ENCODE measurements around the gene CALML6.
A peak's percentile ranks its signal among the peaks of the same experiment; 100 is the strongest.

The CALML6 gene

DNA sequence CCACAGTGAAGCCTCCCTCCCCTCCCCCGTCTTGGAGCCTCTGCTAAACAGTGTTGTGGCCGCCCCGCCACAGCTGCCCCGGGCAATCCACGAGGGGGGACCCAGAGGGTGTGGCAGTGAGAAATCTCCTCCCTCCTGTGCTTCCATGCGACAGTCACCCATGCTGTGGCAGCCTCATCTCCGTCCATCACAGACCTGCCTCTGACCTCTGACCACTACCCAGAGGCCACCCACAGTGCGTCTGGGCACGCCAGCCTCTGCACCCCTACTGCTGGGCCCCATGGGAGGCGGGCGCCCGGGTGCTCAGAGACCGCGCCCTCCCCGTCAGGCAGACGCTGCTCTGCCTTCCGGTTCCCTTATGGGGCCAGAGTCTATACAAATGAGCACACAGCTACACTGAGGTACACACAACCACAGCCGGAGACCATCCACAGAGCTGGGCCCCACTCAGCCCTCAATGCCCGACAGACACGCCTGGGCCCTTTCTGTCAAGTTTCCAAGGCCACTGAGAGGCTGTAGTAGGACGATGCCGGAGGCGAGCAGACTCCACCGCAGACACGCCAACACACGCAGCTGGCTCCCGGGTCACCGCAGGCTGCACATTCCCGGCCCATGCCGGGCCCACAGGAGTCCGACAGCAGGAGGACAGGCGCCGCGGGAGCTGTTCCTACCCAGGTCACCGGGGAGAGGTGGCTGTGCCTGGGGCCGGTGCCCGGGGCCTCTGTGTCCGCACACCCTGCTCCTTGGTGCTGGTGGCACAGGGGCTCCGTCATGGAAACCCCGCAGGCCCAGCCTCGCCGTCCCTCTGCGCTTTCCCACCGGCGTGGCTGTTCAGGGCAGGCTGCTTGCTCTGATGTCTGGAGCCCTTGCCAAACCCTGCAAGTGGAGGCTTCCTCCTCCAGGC, 27.9 kb downstream of the CALML6 start:
- DNase-seq (ENCODE audit: low spot score), result no peak

DNA sequence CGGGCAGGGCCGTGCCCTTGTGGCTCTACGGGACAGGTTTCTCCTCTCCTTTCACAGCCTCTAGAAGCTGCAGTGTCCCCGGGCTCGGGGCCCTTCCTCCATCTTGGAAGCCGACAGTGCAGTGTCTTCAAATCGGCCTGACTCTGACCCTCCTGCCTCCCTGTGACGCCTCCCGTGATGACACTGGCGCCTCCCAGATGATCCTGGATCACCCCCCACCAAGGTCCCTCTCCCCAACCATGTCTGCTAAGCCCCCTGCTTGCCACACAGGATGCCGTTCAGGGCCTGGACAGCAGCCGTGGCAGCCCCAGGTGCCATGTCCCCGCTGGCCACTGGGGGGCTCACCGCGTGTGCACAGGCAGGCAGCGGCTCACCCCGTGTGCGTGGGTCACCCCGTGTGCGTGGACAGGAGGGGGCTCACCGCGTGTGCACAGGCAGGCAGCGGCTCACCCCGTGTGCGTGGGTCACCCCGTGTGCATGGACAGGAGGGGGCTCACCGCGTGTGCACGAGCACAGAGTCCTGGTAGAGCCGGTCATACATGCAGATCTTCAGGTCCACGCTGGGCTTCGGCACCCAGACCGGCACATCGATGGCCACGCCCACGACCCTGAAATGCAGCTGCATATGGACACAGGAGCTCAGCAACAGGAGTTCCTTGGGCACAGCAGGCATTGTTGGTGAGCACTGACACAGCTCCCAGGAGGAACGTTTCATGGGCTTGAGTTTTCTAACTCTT, 28.9 kb downstream of the CALML6 start:
- peak; percentile 20 for DNase-seq (ENCODE audit: low spot score)

DNA sequence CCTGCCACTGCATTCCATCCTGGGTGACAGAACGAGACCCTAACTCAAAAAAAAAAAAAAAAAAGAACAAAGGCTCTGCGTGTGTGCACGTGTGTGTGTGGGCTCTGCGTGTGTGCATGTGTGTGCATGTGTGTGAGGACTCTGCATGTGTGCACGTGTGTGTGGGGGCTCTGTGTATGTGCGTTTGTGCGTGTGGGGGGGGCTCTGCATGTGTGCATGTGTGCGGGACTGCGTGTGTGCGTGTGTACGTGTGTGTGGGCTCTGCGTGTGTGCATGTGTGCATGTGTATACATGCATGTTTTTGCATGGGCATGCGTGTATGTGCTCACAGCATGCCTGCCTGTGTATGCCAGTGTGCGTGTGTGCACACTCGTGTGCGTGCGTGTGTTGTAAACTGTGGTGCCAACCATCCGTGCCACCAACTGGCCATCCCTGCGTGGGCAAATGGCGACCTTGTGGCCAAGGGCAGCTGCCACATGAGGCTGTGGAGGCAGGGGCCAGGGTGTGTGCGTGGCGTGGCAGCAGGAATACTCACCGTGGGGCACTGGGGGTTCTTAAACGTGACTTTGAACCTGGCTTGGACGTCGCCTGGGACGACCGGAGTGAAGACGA, 30.8 kb downstream of the CALML6 start:
- DNase-seq (ENCODE audit: low spot score), result no peak

DNA sequence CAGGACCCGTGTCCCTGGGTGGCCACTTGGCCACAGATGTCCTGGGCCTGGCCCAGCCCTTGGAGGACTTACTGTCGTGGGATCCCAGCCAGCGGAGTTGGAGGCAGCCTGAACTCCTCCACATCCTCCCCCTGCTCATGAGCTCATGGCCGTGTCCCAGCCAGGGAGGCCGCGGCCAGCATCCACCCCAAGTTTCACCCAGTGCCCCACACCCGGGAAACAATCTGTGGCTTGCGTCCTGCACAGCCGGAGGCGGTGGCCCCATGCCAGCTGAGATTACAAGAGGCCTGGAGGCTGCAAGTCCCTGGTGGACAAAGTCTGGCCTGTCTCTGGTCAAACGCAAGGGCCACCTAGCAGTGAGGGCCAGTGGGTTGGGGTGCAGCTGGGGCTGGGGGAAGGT, 31.5 kb downstream of the CALML6 start:
- peak; percentile 16 for DNase-seq (ENCODE audit: low spot score)

DNA sequence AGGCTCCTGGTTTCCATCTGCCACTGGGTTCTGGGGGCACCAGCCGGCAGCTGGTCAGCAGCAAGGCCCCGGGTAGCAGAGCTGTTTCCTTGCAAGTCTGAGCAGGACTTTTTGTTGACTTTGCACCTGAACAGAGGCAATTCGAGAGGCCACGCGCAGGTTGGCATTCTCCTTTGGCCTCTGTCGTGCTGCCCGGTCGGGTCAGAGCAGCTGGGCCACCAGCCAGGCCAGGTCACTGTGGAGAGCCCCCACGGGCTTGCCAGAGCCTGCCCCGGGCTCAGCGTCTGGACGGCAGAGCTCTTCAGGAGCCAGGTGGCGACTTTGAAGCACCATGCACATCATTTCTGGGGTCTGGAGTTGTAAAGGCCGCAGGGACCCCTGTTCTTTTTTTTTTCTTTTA, 32.4 kb downstream of the CALML6 start:
- DNase-seq (ENCODE audit: low spot score), result no peak

DNA sequence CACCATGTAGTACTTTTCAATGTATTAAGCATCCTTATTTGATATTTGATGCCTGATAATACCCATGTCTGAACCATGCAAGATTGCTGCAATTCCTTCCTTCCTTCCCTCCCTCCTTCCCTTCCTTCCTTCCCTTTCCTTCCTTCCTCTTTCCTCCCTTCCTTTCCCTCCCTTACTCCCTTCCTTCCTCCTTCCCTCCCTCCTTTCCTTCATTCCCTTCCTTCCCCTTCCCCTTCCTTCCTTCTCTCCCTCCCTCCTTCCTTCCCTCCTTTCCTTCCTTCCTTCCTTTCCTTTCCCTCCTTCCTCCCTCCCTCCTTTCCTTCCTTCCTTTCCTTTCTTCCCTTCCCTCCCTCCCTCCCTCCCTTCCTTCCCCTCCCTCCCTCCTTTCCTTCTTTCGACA, 33.7 kb downstream of the CALML6 start:
- no peak for DNase-seq (ENCODE audit: low spot score)

DNA sequence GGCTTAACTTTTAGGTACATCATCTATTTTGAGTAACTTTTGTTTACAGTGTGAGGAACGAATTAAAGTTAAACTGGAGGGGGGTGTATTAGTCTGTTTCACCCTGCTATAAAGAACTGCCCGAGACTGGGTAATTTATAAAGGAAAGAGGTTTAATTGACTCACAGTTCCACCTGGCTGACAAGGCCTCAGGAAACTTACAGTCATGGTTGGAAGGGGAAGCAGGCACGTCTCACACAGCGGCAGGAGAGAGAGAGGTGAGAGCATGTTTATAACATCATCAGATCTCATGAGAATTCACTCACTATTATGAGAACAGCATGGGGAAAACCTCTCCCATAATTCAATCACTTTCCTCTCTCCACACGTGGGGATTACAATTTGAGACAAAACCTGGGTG, 35.9 kb downstream of the CALML6 start:
- no peak for DNase-seq (ENCODE audit: low spot score)

DNA sequence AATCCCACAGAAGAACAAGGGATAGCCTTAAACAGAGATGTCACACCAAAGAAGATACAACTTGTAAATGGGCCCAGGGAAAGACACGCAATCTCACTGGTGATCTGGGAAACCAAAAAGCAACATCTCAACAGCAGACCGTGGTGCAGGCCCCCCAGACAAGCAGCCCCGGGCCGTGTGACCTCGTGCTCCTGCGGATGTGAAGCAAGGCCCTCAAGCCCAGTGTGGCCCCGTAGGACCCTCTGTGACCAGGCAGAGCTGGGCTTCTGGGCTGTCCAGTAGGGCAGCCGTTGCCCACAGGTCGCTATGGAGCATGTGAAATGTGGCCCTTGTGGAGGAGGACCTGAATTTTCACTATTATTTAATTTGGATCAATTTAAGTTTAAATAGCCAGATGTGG, 39.0 kb downstream of the CALML6 start:
- no peak for DNase-seq (ENCODE audit: low spot score)

DNA sequence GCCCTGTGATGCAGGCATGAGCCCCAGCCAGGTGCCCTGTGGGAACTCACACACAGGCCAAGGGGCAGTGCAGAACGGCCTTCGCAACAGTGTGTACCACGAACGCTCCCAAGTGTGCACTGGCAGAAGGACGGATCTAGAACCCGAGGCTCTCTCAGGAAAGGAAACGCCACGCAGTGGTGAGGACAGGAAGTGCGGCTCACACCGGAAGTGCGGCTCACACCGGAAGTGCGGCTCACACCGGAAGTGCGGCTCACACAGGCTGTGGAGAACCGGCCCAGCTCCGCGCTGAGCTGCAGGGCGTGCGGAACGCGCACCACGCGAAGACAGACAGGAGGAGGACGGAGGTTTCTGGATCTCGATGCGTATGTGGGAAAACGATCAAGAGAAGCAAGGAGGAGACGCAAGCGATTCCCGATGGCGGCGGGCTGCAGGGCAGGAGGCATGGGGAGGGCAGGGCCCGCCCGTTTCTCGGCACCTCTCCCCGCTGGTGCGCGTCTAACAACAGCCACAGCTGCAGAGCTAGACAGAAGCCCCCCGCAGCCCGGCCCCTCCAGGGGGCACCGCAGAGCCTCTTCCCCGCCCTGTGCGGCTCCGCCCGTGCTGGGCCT, 39.9 kb downstream of the CALML6 start:
- no peak for DNase-seq (ENCODE audit: low spot score)

DNA sequence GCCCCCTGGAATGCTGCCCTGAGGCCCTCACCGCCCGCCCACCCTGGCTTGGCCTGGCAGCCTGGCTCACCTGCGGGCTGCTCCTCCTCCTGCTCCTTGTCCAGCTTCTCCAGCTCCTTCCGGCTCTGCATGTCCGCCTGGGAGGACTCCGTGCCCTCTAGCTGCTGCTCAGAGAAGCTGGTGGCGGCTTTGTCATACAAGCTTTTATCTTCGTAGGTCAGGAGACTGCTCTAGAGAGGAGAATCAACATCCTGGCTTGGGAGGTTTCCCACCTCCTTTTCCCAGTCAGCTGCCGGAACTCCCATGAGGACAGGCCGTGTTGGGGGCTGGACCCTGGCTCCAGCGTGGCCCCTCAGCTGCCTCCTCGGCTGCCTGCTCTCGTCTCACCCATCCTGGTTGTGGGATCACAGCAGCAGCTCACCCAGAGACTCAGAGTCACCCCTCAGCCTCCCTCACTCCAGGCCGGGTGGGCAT, 40.6 kb downstream of the CALML6 start:
- DNase-seq (ENCODE audit: low spot score), result no peak

DNA sequence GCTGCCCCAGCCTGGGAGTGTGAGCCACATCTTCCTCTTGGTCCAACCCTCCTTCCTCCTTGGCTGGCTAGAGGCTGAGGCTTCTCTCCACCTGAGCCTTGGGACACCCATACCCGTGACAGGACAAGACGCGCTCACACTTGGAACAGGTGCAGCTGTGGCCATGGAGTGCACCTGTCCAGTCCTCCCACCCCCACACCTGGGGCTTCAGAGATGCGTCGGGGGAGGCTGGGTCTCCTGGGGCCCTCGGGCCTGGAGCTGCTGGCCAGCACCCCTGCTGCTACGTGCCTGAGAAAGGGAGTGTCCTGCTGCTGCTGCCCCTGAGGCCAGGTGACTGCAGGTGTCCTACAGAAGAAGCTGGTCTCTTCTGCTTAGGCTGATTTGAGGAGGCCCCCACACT, 41.0 kb downstream of the CALML6 start:
- DNase-seq (ENCODE audit: low spot score), result no peak

DNA sequence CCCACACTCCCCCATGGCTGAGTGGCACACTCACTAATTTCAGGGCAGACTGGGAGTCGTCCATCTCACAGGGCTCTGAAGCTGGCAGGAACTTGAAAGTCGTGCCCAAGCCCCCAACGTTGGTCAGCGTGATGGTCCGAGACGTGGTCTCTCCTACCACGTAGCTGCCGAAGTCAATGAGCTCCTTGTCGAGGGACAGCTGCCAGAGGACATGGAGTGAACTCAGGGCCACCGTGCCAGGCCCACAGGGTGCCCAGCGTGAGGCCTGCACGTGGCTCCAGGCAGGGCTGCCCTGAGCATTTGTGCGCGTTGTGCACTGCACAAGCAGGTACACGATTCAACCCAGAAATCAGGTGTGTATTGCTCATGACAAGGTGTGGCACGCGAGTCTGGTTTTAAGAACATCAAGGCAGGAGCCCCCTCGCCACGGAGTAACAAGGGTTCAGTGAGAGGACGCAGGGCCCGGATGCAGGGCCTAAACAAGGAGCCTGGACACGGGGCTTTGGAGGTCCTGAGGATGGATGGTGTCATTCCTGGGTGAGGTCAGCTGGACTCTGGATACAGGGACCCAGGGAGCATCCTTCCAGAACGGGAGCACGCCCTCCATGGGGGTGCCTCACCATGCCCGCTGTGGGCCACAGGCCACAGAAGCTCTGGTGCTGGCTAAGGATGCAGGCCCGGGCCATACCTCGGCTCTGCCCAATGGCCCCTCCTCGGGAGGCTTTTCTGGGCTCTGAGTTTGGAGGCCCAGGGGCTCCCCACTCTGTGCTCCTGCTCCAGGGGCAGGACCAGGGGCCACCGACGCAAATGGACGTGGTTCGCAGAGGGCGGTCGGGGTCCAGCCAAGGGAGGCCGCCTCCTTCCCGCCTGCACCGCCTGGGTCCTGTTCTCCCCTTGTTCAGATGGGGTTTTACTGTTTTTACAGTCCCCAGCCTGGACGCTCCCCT, 41.8 kb downstream of the CALML6 start:
- no peak for DNase-seq (ENCODE audit: low spot score)

DNA sequence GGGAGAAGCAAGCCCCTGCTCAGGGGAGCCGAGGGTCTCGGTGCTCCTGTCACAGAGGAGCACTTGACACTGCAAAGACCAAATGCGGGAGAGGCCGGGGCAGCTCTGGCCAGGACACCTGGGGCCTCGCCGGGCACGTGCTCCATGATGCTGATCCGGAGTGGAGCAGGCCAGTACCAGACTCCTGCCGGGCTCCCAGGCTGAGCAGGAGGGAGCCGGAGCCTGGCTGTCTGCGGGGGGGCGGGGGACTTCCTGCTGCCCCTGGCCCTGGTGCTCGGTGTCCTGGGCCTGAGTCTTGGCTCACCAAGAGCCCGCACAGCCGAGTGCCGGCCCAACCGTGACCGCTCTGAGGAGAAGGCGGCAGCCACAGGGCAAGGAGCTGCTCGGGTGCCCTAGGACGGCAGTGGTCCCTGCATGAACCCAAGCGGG, 42.5 kb downstream of the CALML6 start:
- no peak for DNase-seq (ENCODE audit: low spot score)

DNA sequence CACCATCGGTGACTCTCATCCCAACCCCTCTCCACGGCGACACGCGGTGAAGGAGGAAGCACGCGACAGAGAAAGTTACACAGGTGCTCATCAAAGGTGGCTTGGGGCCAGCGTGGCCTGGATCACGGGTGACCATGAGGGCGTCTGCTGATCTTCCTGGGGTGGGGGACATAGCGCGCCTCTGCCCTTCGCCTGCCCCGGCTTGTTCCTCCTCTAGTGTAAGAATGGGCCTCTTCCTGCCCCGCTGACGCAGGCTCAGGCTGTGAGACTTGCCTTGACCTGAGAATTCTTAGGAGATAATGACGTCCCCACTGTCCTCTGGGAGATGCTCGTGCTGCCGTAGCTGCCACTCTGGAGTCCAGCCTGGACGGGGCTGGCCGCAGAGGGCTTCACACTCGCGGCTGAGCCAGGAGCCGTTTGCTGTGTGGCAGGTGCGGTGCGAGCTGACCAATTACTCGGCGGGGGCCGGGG, 43.0 kb downstream of the CALML6 start:
- no peak for DNase-seq (ENCODE audit: low spot score)

DNA sequence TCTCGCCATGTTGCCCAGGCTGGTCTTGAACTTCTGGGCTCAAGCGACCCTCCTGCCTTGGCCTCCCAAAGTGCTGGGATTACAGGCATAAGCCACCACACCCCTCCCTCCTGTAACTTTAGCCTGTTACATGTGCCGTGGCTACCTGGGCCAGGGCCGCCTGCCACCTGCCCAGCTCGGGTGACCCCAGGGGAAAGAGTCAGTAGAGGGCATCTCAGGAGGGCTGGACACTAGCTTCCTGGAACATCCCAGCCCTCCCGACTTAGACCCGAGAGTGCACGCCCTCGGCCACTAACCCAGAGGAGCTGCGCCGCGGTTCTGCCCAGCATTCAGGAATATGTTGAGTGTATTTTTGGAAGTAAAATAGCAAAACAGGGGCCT, 44.4 kb downstream of the CALML6 start:
- DNase-seq (ENCODE audit: low spot score), result no peak

DNA sequence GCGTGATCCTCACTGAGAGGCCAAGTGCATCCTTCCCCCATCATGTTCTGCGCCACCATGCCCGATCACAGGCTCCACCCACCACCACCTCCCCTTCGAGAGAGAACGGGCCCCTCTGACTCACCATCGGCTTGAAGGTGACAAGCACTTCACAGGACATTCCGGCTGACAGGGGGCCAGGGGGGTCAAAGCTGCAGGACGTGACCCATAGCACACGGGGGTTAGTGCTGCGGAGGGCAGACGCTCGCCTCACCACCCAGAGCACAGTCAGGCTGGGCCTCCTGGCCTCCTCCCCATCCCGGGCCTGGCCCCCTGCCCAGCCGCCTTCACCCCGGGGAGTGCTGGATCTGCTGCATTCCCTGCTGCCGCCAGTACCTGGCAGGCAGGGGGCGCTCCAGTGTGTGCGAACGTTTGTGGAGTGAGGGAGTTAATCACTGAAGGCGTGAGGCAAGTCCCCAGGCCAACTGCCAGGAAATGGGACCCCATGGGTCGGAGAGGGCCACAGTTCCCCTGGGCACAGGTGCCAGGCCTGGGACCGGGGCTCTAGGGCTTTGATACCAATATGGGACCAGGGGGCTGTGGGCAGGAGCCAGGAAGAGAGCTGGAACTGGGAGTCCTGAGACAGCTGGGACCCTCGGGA, 44.9 kb downstream of the CALML6 start:
- peak; percentile 21 for DNase-seq (ENCODE audit: low spot score)

DNA sequence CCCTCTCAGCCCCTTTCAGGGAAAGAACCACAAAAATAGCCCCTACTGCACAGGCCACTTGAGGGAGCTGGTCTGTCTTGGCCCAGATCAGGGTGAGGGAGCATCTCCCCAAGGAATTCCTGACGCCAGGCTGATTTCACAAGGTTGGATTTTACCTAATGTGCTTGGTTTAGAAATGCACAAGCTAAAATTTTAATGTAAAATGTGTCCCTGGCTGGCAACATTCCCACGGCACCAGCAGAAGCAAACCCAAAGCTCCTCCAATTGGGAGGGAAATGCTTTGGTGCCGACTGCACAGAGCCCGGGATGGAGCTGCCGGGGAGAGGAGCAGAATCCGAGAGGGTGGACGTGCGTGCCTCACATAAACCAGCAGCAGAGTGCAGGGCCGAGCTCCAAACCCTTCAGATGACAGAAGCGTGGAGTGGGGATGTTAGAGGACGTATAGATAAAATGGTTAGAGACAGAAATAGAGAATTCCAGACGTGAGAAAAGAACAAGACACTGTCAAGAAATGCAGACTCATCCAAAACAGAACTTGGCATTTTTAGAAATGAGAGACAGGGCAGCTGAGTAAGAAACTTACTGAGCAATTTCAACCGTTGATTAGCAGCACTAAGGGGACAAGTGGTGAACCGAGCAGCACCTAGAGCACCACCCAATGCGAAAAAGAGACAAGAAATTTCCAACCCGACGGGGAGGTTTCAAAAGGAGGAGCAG, 45.6 kb downstream of the CALML6 start:
- DNase-seq (ENCODE audit: low spot score), result no peak

DNA sequence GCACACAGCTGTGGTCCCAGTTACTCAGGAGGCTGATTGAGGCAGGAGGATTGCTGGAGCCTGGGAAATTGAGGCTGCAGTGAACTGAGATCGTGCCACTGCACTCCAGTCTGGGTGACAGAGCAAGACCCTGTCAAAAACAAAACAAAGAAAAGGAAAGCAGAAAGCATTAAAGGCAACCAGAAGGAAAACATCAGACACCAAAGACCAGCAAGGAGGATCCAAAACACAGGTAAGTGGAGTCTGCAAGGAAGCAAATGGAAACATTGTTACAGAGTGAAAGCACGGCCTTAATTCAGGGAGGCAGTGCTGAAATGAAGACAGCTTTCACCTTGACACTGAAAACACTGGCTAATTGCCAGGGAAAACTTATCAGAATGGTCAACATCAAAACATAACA, 47.7 kb downstream of the CALML6 start:
- no peak for DNase-seq (ENCODE audit: low spot score)

DNA sequence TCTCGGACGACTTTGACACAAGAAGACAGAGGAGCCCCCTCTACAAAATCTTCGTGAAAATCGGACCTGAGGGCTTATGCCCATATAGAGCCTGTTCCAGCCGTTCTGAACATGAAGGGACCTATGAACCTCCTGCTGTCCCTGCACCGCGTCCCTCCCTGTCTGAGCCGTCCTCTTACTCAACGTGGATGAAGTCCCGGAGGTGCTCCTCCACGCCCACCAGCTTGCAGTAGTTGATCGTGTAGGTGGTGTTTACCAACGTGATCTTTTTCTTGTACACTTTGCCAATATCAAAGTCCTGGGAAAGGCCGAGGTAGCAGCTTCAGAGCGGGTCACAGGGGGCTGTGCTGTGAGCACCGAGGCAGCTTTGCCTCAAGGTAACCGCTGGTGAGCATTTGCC, 48.5 kb downstream of the CALML6 start:
- DNase-seq (ENCODE audit: low spot score), result no peak

DNA sequence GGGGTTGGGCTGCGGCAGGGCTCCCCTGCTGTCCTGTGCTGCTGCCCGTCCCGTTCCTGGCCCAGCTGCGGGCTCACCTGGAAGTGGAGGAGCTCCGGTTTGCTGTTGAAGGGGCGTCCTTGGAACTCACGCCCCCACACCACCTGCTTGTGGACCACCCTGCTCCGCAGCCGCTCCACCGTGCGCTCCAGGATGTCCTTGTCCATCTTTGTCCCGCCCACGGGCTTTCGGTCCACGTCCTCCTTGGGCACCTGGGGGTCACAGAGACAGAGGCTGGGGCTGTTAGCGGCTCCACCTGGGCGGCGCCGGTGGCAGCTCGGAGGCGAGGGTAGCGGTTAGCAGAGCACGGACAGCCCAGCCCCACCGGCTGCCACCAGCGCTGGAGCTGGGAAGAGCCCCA, 49.8 kb downstream of the CALML6 start:
- DNase-seq (ENCODE audit: low spot score), result no peak

Data from putamen (tissue), 1 donor.